ENCODE measurements around the gene MMP11.

Gene MMP11

GRCh38 chr22:23781511-23782183 is 9.0 kb downstream of the MMP11 start:
- DNase-seq: no peak

- no peak for DNase-seq
Measured at GRCh38 chr22:23782252-23782651, 9.6 kb downstream of the MMP11 start.

- no peak for DNase-seq
Measured at GRCh38 chr22:23782703-23783102, 10.1 kb downstream of the MMP11 start.

GRCh38 chr22:23783265-23784150 is 10.9 kb downstream of the MMP11 start:
- DNase-seq: no peak

- no peak for DNase-seq
Measured at GRCh38 chr22:23784215-23784732, 11.6 kb downstream of the MMP11 start.

GRCh38 chr22:23786261-23786710 is 13.6 kb downstream of the MMP11 start:
- no peak for DNase-seq

- DNase-seq: peak; percentile 92
Measured at GRCh38 chr22:23786752-23787599, 14.3 kb downstream of the MMP11 start, which contains the start of gene SMARCB1. Gene SMARCB1, plus strand, starts transcription at chr22:23786966. Its CDS starts 204 bp downstream, at chr22:23787170.

GRCh38 chr22:23787600-23787896 is 14.9 kb downstream of the MMP11 start:
- no peak for DNase-seq

GRCh38 chr22:23787910-23788309 is 15.3 kb downstream of the MMP11 start:
- no peak for DNase-seq

GRCh38 chr22:23789121-23789520 is 16.5 kb downstream of the MMP11 start:
- DNase-seq: no peak

GRCh38 chr22:23789638-23790037 is 17.0 kb downstream of the MMP11 start:
- DNase-seq: no peak

- DNase-seq: no peak
Measured at GRCh38 chr22:23790819-23791737, 18.4 kb downstream of the MMP11 start.

GRCh38 chr22:23791738-23792645 is 19.3 kb downstream of the MMP11 start:
- no peak for DNase-seq

GRCh38 chr22:23793326-23793725 is 20.7 kb downstream of the MMP11 start:
- no peak for DNase-seq

- DNase-seq: no peak
Measured at GRCh38 chr22:23796461-23796860, 23.8 kb downstream of the MMP11 start.

GRCh38 chr22:23800297-23801237 is 27.9 kb downstream of the MMP11 start:
- no peak for DNase-seq

GRCh38 chr22:23801238-23801821 is 28.7 kb downstream of the MMP11 start:
- no peak for DNase-seq

- no peak for DNase-seq
Measured at GRCh38 chr22:23801886-23802377, 29.3 kb downstream of the MMP11 start.
